HEK293 (cell line): ENCODE results near the gene GDE1.

ENCODE experiments used
- AEBP2 ChIP-seq: fragments of 450-650 bp; formaldehyde crosslinking; IDR thresholded peaks from 2 replicates; pipeline ENCODE4 v1.5.1; 2016; ENCODE audit warnings: missing biosample characterization, missing genetic modification characterization, borderline replicate concordance
- GLI4 ChIP-seq: fragments of 450-650 bp; formaldehyde crosslinking; IDR thresholded peaks from 2 replicates; pipeline ENCODE4 v1.5.1; 2016; ENCODE audit warnings: missing biosample characterization, missing genetic modification characterization
- HOXC10 ChIP-seq: sonication (generic); formaldehyde crosslinking; IDR thresholded peaks from 2 replicates; pipeline ENCODE4 v1.8.1; 2023; ENCODE audit warnings: mild to moderate bottlenecking, missing genetic modification reagents
- KLF1 ChIP-seq: fragments of 450-650 bp; formaldehyde crosslinking; IDR thresholded peaks from 2 replicates; pipeline ENCODE4 v1.5.1; 2016; ENCODE audit warnings: missing biosample characterization, missing genetic modification characterization
- KLF9 ChIP-seq: fragments of 450-650 bp; formaldehyde crosslinking; IDR thresholded peaks from 2 replicates; pipeline ENCODE4 v1.5.1; 2016; ENCODE audit warnings: missing biosample characterization, missing genetic modification characterization, low read depth
- MYNN ChIP-seq: fragments of 450-650 bp; formaldehyde crosslinking; IDR thresholded peaks from 2 replicates; pipeline ENCODE4 v1.5.1; 2016; ENCODE audit warnings: missing biosample characterization, missing genetic modification characterization, borderline replicate concordance
- PATZ1 ChIP-seq: fragments of 450-650 bp; formaldehyde crosslinking; IDR thresholded peaks from 2 replicates; pipeline ENCODE4 v1.5.1; 2016; ENCODE audit warnings: missing biosample characterization, missing genetic modification characterization
- SCRT1 ChIP-seq: fragments of 450-650 bp; formaldehyde crosslinking; IDR thresholded peaks from 2 replicates; pipeline ENCODE4 v1.5.1; 2016; ENCODE audit warnings: missing biosample characterization, missing genetic modification characterization, borderline replicate concordance
- SP7 ChIP-seq: fragments of 450-650 bp; formaldehyde crosslinking; IDR thresholded peaks from 2 replicates; pipeline ENCODE4 v1.5.1; 2016; ENCODE audit warnings: missing biosample characterization, missing genetic modification characterization
- ZBTB49 ChIP-seq: fragments of 450-650 bp; formaldehyde crosslinking; IDR thresholded peaks from 2 replicates; pipeline ENCODE4 v1.5.1; 2016; ENCODE audit warnings: missing biosample characterization, missing genetic modification characterization, low read depth
- ZFP69B ChIP-seq: fragments of 450-650 bp; formaldehyde crosslinking; IDR thresholded peaks from 2 replicates; pipeline ENCODE4 v1.5.1; 2016; ENCODE audit warnings: missing biosample characterization, missing genetic modification characterization
- ZIC2 ChIP-seq: fragments of 450-650 bp; formaldehyde crosslinking; IDR thresholded peaks from 2 replicates; pipeline ENCODE4 v1.5.1; 2016; ENCODE audit warnings: missing biosample characterization, missing genetic modification characterization
- ZNF169 ChIP-seq: fragments of 450-650 bp; formaldehyde crosslinking; IDR thresholded peaks from 2 replicates; pipeline ENCODE4 v1.5.1; 2016; ENCODE audit warnings: missing biosample characterization, missing genetic modification characterization
- ZNF280C ChIP-seq: fragments of 450-650 bp; formaldehyde crosslinking; IDR thresholded peaks from 2 replicates; pipeline ENCODE4 v1.5.1; 2016; ENCODE audit warnings: missing biosample characterization, missing genetic modification characterization
- ZNF341 ChIP-seq: fragments of 450-650 bp; formaldehyde crosslinking; IDR thresholded peaks from 2 replicates; pipeline ENCODE4; 2016; ENCODE audit warnings: low read depth, missing biosample characterization, missing genetic modification characterization
- ZNF350 ChIP-seq: fragments of 450-650 bp; formaldehyde crosslinking; IDR thresholded peaks from 2 replicates; pipeline ENCODE4 v1.5.0; 2017; ENCODE audit warnings: missing biosample characterization, mild to moderate bottlenecking, missing genetic modification characterization
- ZNF366 ChIP-seq: fragments of 450-650 bp; formaldehyde crosslinking; conservative IDR thresholded peaks from 2 replicates; pipeline ENCODE4 v1.5.1; 2016; ENCODE audit warnings: missing biosample characterization, missing genetic modification characterization
- ZNF423 ChIP-seq: fragments of 450-650 bp; formaldehyde crosslinking; IDR thresholded peaks from 2 replicates; pipeline ENCODE4 v1.5.1; 2016; ENCODE audit warnings: missing biosample characterization, missing genetic modification characterization
- ZNF555 ChIP-seq: fragments of 450-650 bp; formaldehyde crosslinking; conservative IDR thresholded peaks from 2 replicates; pipeline ENCODE4 v1.5.1; 2017; ENCODE audit warnings: missing biosample characterization, mild to moderate bottlenecking, missing genetic modification characterization, inconsistent platforms
- ZNF580 ChIP-seq: fragments of 450-650 bp; formaldehyde crosslinking; IDR thresholded peaks from 2 replicates; pipeline ENCODE4 v1.5.1; 2016; ENCODE audit warnings: missing biosample characterization, missing genetic modification characterization
- ZNF626 ChIP-seq: fragments of 450-650 bp; sonication (Bioruptor Pico); formaldehyde crosslinking; IDR thresholded peaks from 2 replicates; pipeline ENCODE4 v1.5.1; 2018; ENCODE audit warnings: missing biosample characterization, missing genetic modification characterization, inconsistent platforms
- ZNF792 ChIP-seq: fragments of 450-650 bp; formaldehyde crosslinking; IDR thresholded peaks from 2 replicates; pipeline ENCODE4 v1.5.1; 2016; ENCODE audit warnings: missing biosample characterization, missing genetic modification characterization
- ZSCAN30 ChIP-seq: fragments of 450-650 bp; IDR thresholded peaks from 2 replicates; pipeline ENCODE4 v1.5.1; 2018; ENCODE audit warnings: missing biosample characterization, mild to moderate bottlenecking, missing genetic modification characterization, moderate library complexity
- TF ChIP-seq, protein P1 (sequence below): fragments of 450-650 bp; formaldehyde crosslinking; IDR thresholded peaks from 2 replicates; pipeline ENCODE4 v1.5.1; 2016; ENCODE audit warnings: missing biosample characterization, missing genetic modification characterization, borderline replicate concordance
- TF ChIP-seq, protein P2 (sequence below): fragments of 450-650 bp; formaldehyde crosslinking; IDR thresholded peaks from 2 replicates; pipeline ENCODE4 v1.5.1; 2017; ENCODE audit warnings: missing biosample characterization, missing genetic modification characterization

Gene GDE1

DNA sequence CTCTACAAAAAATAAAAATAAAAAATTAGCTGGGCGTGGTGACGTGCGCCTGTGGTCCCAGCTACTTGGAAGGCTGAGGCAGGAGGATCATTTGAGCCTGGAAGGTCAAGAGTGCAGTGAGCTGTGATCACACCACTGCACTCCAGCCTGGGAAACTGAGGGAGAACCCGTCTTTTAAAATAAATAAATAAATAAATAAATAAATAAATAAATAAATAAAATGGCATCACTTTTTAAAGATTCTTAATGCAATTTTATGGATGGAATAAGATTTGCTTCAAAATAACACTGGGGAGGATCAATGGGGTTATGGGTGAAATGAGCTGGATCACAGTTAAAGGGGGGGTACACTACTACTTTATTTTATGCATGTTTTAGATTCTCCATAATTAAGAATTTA is 14.9 kb downstream of the GDE1 start (continued):
- TF ChIP-seq ZNF341 (tag by site-specific recombination) (no peak), SCRT1 (no peak), KLF1 (tag by site-specific recombination) (no peak), ZNF423 (tag by site-specific recombination) (no peak), HOXC10 (no peak), SP7 (tag by site-specific recombination) (no peak), PATZ1 (tag by site-specific recombination) (no peak), MYNN (tag by site-specific recombination) (no peak), ZNF280C (tag by site-specific recombination) (no peak), GLI4 (tag by site-specific recombination) (no peak), KLF9 (no peak), ZNF169 (no peak), ZFP69B (tag by site-specific recombination) (no peak), ZSCAN30 (tag by site-specific recombination) (no peak), ZNF366 (tag by site-specific recombination) (no peak), ZNF580 (tag by site-specific recombination) (0 out of 2 replicates have a peak, but pooled peaks have one; percentile 57), ZNF792 (tag by site-specific recombination) (no peak), ZBTB49 (tag by site-specific recombination) (no peak), AEBP2 (tag by site-specific recombination) (no peak), ZNF555 (peak; percentile 82), ZNF626 (tag by site-specific recombination) (no peak), ZNF350 (tag by site-specific recombination) (no peak), ZIC2 (tag by site-specific recombination) (no peak)
- TF ChIP-seq, protein P1, sequence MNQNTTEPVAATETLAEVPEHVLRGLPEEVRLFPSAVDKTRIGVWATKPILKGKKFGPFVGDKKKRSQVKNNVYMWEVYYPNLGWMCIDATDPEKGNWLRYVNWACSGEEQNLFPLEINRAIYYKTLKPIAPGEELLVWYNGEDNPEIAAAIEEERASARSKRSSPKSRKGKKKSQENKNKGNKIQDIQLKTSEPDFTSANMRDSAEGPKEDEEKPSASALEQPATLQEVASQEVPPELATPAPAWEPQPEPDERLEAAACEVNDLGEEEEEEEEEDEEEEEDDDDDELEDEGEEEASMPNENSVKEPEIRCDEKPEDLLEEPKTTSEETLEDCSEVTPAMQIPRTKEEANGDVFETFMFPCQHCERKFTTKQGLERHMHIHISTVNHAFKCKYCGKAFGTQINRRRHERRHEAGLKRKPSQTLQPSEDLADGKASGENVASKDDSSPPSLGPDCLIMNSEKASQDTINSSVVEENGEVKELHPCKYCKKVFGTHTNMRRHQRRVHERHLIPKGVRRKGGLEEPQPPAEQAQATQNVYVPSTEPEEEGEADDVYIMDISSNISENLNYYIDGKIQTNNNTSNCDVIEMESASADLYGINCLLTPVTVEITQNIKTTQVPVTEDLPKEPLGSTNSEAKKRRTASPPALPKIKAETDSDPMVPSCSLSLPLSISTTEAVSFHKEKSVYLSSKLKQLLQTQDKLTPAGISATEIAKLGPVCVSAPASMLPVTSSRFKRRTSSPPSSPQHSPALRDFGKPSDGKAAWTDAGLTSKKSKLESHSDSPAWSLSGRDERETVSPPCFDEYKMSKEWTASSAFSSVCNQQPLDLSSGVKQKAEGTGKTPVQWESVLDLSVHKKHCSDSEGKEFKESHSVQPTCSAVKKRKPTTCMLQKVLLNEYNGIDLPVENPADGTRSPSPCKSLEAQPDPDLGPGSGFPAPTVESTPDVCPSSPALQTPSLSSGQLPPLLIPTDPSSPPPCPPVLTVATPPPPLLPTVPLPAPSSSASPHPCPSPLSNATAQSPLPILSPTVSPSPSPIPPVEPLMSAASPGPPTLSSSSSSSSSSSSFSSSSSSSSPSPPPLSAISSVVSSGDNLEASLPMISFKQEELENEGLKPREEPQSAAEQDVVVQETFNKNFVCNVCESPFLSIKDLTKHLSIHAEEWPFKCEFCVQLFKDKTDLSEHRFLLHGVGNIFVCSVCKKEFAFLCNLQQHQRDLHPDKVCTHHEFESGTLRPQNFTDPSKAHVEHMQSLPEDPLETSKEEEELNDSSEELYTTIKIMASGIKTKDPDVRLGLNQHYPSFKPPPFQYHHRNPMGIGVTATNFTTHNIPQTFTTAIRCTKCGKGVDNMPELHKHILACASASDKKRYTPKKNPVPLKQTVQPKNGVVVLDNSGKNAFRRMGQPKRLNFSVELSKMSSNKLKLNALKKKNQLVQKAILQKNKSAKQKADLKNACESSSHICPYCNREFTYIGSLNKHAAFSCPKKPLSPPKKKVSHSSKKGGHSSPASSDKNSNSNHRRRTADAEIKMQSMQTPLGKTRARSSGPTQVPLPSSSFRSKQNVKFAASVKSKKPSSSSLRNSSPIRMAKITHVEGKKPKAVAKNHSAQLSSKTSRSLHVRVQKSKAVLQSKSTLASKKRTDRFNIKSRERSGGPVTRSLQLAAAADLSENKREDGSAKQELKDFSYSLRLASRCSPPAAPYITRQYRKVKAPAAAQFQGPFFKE, result no peak
- TF ChIP-seq, protein P2, sequence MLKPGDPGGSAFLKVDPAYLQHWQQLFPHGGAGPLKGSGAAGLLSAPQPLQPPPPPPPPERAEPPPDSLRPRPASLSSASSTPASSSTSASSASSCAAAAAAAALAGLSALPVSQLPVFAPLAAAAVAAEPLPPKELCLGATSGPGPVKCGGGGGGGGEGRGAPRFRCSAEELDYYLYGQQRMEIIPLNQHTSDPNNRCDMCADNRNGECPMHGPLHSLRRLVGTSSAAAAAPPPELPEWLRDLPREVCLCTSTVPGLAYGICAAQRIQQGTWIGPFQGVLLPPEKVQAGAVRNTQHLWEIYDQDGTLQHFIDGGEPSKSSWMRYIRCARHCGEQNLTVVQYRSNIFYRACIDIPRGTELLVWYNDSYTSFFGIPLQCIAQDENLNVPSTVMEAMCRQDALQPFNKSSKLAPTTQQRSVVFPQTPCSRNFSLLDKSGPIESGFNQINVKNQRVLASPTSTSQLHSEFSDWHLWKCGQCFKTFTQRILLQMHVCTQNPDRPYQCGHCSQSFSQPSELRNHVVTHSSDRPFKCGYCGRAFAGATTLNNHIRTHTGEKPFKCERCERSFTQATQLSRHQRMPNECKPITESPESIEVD (tag by site-specific recombination), result no peak
